Keratinocyte (primary cell): Measurements from ENCODE around the gene SCTR. TPM values are rescaled to one million over a fixed set of nuclear protein-coding genes. Genes with fewer than 3 reads are reported as not detected.

Experiments
- DNase-seq: peaks from one replicate; pipeline ENCODE4 v3.0.0-alpha.2; 2011; ENCODE audit warnings: low read depth, missing footprints, low spot score
- FAIRE-seq: peaks from 2 replicates; lab custom pipeline; 2011; peaks lifted over from hg19 to GRCh38; lab: Jason Lieb, UNC
- H2AFZ ChIP-seq: 2 replicates; pipeline ENCODE4 v1.6.0; 2012; ENCODE audit warnings: low read length, control low read depth, inconsistent platforms; ENCODE audit not compliant: control insufficient read depth
- H3K27ac ChIP-seq: 2 replicates; pipeline ENCODE4 v1.5.1; 2011; ENCODE audit warnings: low read length; ENCODE audit not compliant: control insufficient read depth, insufficient read depth
- H3K27me3 ChIP-seq: 3 replicates; pipeline ENCODE4 v1.6.0; 2011; ENCODE audit warnings: low read length; ENCODE audit not compliant: control insufficient read depth, insufficient read depth; ENCODE audit errors: extremely low read depth
- H3K36me3 ChIP-seq, 2 experiments: 2 replicates in 1 of 2; 3 replicates in 1 of 2; pipeline ENCODE4 v1.5.1; 2011; ENCODE audit warnings: low read length in 2 of 2, mild to moderate bottlenecking in 1 of 2; ENCODE audit not compliant: control insufficient read depth in 2 of 2, insufficient read depth in 2 of 2; ENCODE audit errors: extremely low read depth in 1 of 2
- H3K4me1 ChIP-seq: 3 replicates; pipeline ENCODE4 v1.5.1; 2011; ENCODE audit warnings: low read length; ENCODE audit not compliant: control insufficient read depth, insufficient read depth; ENCODE audit errors: extremely low read depth
- H3K4me2 ChIP-seq: 3 replicates; pipeline ENCODE4 v1.6.0; 2011; ENCODE audit warnings: low read depth, low read length; ENCODE audit not compliant: control insufficient read depth, insufficient read depth; ENCODE audit errors: extremely low read depth
- H3K4me3 ChIP-seq, 3 experiments: fragments of 200-600 bp in 1 of 3; sonication (generic) in 1 of 3; 2 replicates in 2 of 3; 3 replicates in 1 of 3; pipeline ENCODE4 v1.5.1; 2011 to 2016; ENCODE audit warnings: low read length in 3 of 3, mild to moderate bottlenecking in 3 of 3, control low read depth in 2 of 3, inconsistent platforms in 1 of 3, low read depth in 1 of 3, mixed read lengths in 1 of 3, mixed run types in 1 of 3, moderate library complexity in 1 of 3; ENCODE audit not compliant: control insufficient read depth in 2 of 3, insufficient read depth in 2 of 3; ENCODE audit errors: extremely low read depth in 1 of 3
- H3K79me2 ChIP-seq: 2 replicates; pipeline ENCODE4 v1.6.0; 2012; ENCODE audit warnings: low read length; ENCODE audit not compliant: control insufficient read depth, insufficient read depth
- H3K9ac ChIP-seq: 3 replicates; pipeline ENCODE4 v1.6.0; 2011; ENCODE audit warnings: low read length; ENCODE audit not compliant: control insufficient read depth, insufficient read depth; ENCODE audit errors: extremely low read depth
- H3K9me1 ChIP-seq: 3 replicates; pipeline ENCODE4 v1.6.0; 2011; ENCODE audit warnings: low read length; ENCODE audit not compliant: control insufficient read depth, insufficient read depth; ENCODE audit errors: extremely low read depth
- H3K9me3 ChIP-seq: 2 replicates; pipeline ENCODE4 v1.5.1; 2012; ENCODE audit warnings: low read depth, low read length; ENCODE audit not compliant: control insufficient read depth
- H4K20me1 ChIP-seq: 3 replicates; pipeline ENCODE4 v1.6.0; 2011; ENCODE audit warnings: low read length; ENCODE audit not compliant: control insufficient read depth, insufficient read depth; ENCODE audit errors: extremely low read depth
- CTCF ChIP-seq, 3 experiments: IDR thresholded peaks in 1 of 3; conservative IDR thresholded peaks in 1 of 3; optimal IDR thresholded peaks in 1 of 3; 2 replicates in 2 of 3; 3 replicates in 1 of 3; pipeline versions ENCODE3 to v1.5.1; 2011; ENCODE audit warnings: low read length in 3 of 3, mild to moderate bottlenecking in 3 of 3, moderate library complexity in 2 of 3, control low read depth in 1 of 3, inconsistent platforms in 1 of 3; ENCODE audit not compliant: insufficient read depth in 2 of 3; ENCODE audit errors: extremely low read depth in 1 of 3
- EZH2 ChIP-seq: IDR thresholded peaks from one replicate; pipeline ENCODE4 v1.6.1; 2012; ENCODE audit warnings: inconsistent platforms, mild to moderate bottlenecking, low read length, moderate library complexity
- dilution Hi-C: fragments of 300-500 bp; cut with MboI; formaldehyde crosslinking; loops from one replicate; pipeline ENCODE4 v1.7.0; 2020; ENCODE audit warnings: low sequenced_read_pairs; ENCODE audit not compliant: extremely low pct_ligation_motif_present
- polyA plus RNA-seq, 5 experiments: library from polyadenylated mRNA; depleted of rRNA in 3 of 5; stranded (reverse) in 3 of 5; stranded (forward) in 1 of 5; unstranded in 1 of 5; fragments of >200 nt; gene quantifications; 1 replicate in 1 of 5; 2 replicates in 3 of 5; 3 replicates in 1 of 5; pipeline versions ENCODE4 v1.2.1 to v1.2.3, GENCODE V29; 2011 to 2012; ENCODE audit warnings: missing spikeins in 2 of 5, low read depth in 1 of 5, low replicate concordance in 1 of 5

The SCTR gene
- polyA plus RNA-seq, 1 donor (not counting 4 experiments of a cell fraction or from before 2014, with no cell fraction given): not detected

DNA sequence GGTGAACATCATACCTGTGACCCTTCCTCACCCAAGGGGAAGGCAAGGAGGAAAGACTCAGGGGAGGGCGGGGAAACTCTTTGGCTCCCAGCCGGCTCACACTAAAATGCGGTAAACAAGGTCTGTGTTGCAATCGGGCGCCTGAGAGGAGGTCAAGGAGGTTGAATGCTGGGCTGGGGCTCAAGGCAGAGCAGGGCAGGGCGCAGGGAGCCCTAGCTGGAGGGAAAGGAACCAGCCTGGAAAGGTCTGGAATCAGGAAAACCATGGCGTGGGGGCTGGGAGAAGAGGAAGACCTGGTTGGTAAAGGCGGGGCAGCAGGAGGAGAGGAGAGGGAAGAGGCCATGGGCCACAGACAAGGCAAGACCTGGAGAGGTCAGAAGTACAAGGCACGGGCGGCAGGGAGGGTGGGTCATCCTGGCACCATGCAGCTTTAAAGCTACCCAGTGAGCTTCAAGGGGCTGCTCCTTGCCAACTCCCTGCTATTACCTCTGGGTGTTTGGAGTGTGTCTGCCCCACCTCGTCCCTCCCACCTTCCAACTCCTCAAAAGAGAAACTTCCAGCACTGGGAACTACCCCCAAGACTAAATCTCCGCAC is 97.4 kb downstream of the SCTR start:
- Histone ChIP-seq H2AFZ (no peak overlapping the region), H4K20me1 (no peaks in the 10 kb centered on the region), H3K9ac (no peak overlapping the region), H3K4me1 (peaks cover 9% of the 10 kb centered on the region), H3K27me3 (peaks cover 30% of the 10 kb centered on the region), H3K4me2 (no peak overlapping the region), H3K27ac (no peak overlapping the region), H3K9me3 (no peaks in the 10 kb centered on the region), H3K36me3 (no peaks in the 10 kb centered on the region), H3K79me2 (no peaks in the 10 kb centered on the region), H3K4me3 (no peak overlapping the region), H3K9me1 (no peaks in the 10 kb centered on the region)
- dilution Hi-C loops: no loop called here
- FAIRE-seq: no peak
- DNase-seq: no peak
- peak; percentile 56 for TF ChIP-seq EZH2
- TF ChIP-seq CTCF (optimal IDR thresholded peaks at IDR 0.05 in 1 of 3, IDR thresholded peaks at IDR 0.05 in 1 of 3, conservative IDR thresholded peaks at IDR 0.05 in 1 of 3; ENCODE audit: extremely low read depth in 1 of 3, insufficient read depth in 2 of 3, low read length in 3 of 3): no peak

DNA sequence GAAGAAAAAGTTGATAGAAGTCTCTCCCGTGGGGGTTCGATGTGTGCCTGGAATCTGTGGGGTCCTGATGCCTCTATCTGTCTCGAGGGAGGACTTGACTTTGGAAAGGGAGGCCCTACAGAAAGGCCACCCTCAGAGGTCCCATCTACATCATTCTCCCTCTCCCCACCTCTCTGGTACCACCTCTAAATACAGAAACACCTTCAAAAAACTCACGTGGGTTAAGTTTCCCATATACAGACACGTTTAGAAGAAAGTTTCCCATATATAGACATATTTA is 97.9 kb downstream of the SCTR start:
- Histone ChIP-seq H3K9me1 (no peaks in the 10 kb centered on the region), H3K9me3 (no peaks in the 10 kb centered on the region), H4K20me1 (no peaks in the 10 kb centered on the region), H3K4me3 (no peak overlapping the region), H2AFZ (no peak overlapping the region), H3K36me3 (no peaks in the 10 kb centered on the region), H3K4me1 (peaks cover 7% of the 10 kb centered on the region), H3K79me2 (no peaks in the 10 kb centered on the region), H3K27ac (no peak overlapping the region), H3K27me3 (peaks cover 30% of the 10 kb centered on the region), H3K9ac (no peak overlapping the region), H3K4me2 (no peak overlapping the region)
- DNase-seq (no peak), FAIRE-seq (no peak)
- dilution Hi-C loops: no loop called here
- TF ChIP-seq EZH2 (no peak), CTCF (optimal IDR thresholded peaks at IDR 0.05 in 1 of 3, IDR thresholded peaks at IDR 0.05 in 1 of 3, conservative IDR thresholded peaks at IDR 0.05 in 1 of 3; ENCODE audit: extremely low read depth in 1 of 3, insufficient read depth in 2 of 3, low read length in 3 of 3) (no peak)
